H9 (cell line): ENCODE data around the gene WDPCP. TPM values are rescaled to one million over a fixed set of nuclear protein-coding genes. Genes with fewer than 3 reads are reported as not detected.

Source experiments
- DNase-seq: peaks from one replicate; pipeline ENCODE4 v3.0.0-alpha.2; 2017
- H2AFZ ChIP-seq: one replicate; pipeline ENCODE4 v1.6.1; 2013; ENCODE audit warnings: mild to moderate bottlenecking, low read length, control low read depth, moderate library complexity
- H2AK5ac ChIP-seq: 2 replicates; pipeline ENCODE4 v1.6.1; 2013; ENCODE audit warnings: low read length, control low read depth, mixed read lengths; ENCODE audit not compliant: insufficient read length
- H2BK120ac ChIP-seq: one replicate; pipeline ENCODE4 v1.6.1; 2013; ENCODE audit warnings: low read depth, mild to moderate bottlenecking, low read length, control low read depth, inconsistent platforms; ENCODE audit not compliant: poor library complexity, severe bottlenecking
- H2BK12ac ChIP-seq: 2 replicates; pipeline ENCODE4 v1.6.1; 2013; ENCODE audit warnings: low read length, control low read depth, mixed read lengths, low read depth; ENCODE audit not compliant: insufficient read length
- H2BK15ac ChIP-seq: 2 replicates; pipeline ENCODE4 v1.6.1; 2013; ENCODE audit warnings: low read depth, low read length, control low read depth
- H2BK20ac ChIP-seq: one replicate; pipeline ENCODE4 v1.6.1; 2013; ENCODE audit warnings: low read depth, mild to moderate bottlenecking, low read length, control low read depth, inconsistent platforms; ENCODE audit not compliant: poor library complexity, severe bottlenecking
- H2BK5ac ChIP-seq: 2 replicates; pipeline ENCODE4 v1.6.1; 2013; ENCODE audit warnings: low read length, control low read depth, mixed read lengths; ENCODE audit not compliant: insufficient read length
- H3K14ac ChIP-seq: 2 replicates; pipeline ENCODE4 v1.6.1; 2013; ENCODE audit warnings: low read length, control low read depth; ENCODE audit not compliant: insufficient read depth
- H3K18ac ChIP-seq: 2 replicates; pipeline ENCODE4 v1.6.1; 2013; ENCODE audit warnings: low read depth, mild to moderate bottlenecking, mixed read lengths, low read length, control low read depth; ENCODE audit not compliant: insufficient read length
- H3K23ac ChIP-seq: 2 replicates; pipeline ENCODE4 v1.6.1; 2013; ENCODE audit warnings: low read length, control low read depth, mixed read lengths, low read depth; ENCODE audit not compliant: insufficient read length
- H3K23me2 ChIP-seq: 2 replicates; pipeline ENCODE4 v1.6.1; 2013; ENCODE audit warnings: low read depth, mild to moderate bottlenecking, mixed read lengths, low read length, control low read depth; ENCODE audit not compliant: insufficient read length, poor library complexity, severe bottlenecking
- H3K27ac ChIP-seq: 2 replicates; pipeline ENCODE4 v1.5.1; 2013; ENCODE audit warnings: low read length, control low read depth, mixed read lengths, low read depth; ENCODE audit not compliant: insufficient read length
- H3K27me3 ChIP-seq: 2 replicates; pipeline ENCODE4 v1.6.1; 2013; ENCODE audit warnings: low read length, control low read depth, inconsistent platforms; ENCODE audit not compliant: insufficient read depth
- H3K4ac ChIP-seq: 2 replicates; pipeline ENCODE4 v1.6.1; 2013; ENCODE audit warnings: low read depth, mild to moderate bottlenecking, control low read depth, inconsistent platforms, low read length, moderate library complexity
- H3K4me1 ChIP-seq: 2 replicates; pipeline ENCODE4 v1.6.1; 2013; ENCODE audit warnings: low read length, control low read depth, inconsistent platforms; ENCODE audit not compliant: insufficient read depth
- H3K4me2 ChIP-seq: 2 replicates; pipeline ENCODE4 v1.6.1; 2013; ENCODE audit warnings: low read length, control low read depth, mixed read lengths; ENCODE audit not compliant: insufficient read length, insufficient read depth
- H3K56ac ChIP-seq: 2 replicates; pipeline ENCODE4 v1.6.1; 2013; ENCODE audit warnings: low read depth, mild to moderate bottlenecking, mixed read lengths, low read length, control low read depth; ENCODE audit not compliant: insufficient read length
- H3K79me1 ChIP-seq: 2 replicates; pipeline ENCODE4 v1.6.1; 2013; ENCODE audit warnings: low read depth, mild to moderate bottlenecking, moderate library complexity, low read length, control low read depth, inconsistent platforms; ENCODE audit not compliant: insufficient read depth, poor library complexity, severe bottlenecking
- H3K79me2 ChIP-seq: 2 replicates; pipeline ENCODE4 v1.6.1; 2013; ENCODE audit warnings: low read length, control low read depth, inconsistent platforms; ENCODE audit not compliant: insufficient read depth
- H3K9ac ChIP-seq: 2 replicates; pipeline ENCODE4 v1.6.1; 2013; ENCODE audit warnings: low read length, control low read depth, mixed read lengths; ENCODE audit not compliant: insufficient read length; ENCODE audit errors: extremely low read depth
- H3K9me3 ChIP-seq: one replicate; pipeline ENCODE4 v1.6.1; 2013; ENCODE audit warnings: low read depth, low read length, inconsistent platforms; ENCODE audit not compliant: control insufficient read depth
- H3T11ph ChIP-seq: one replicate; pipeline ENCODE4 v1.6.1; 2013; ENCODE audit warnings: mild to moderate bottlenecking, low read length, control low read depth, inconsistent platforms
- H4K20me1 ChIP-seq: one replicate; pipeline ENCODE4 v1.6.1; 2013; ENCODE audit not compliant: control insufficient read depth, insufficient read length, insufficient read depth
- H4K5ac ChIP-seq: 2 replicates; pipeline ENCODE4 v1.6.1; 2013; ENCODE audit warnings: low read depth, mild to moderate bottlenecking, mixed read lengths, low read length, control low read depth; ENCODE audit not compliant: insufficient read length
- H4K8ac ChIP-seq: replicated peaks from 2 replicates; pipeline ENCODE4 v1.6.1; 2013; ENCODE audit warnings: low read length, control low read depth, mixed read lengths, low read depth; ENCODE audit not compliant: insufficient read length
- H4K91ac ChIP-seq: 2 replicates; pipeline ENCODE4 v1.6.1; 2013; ENCODE audit warnings: low read depth, mild to moderate bottlenecking, moderate library complexity, mixed read lengths, low read length, control low read depth; ENCODE audit not compliant: insufficient read length
- H3K27ac Mint-ChIP-seq, 3 experiments: 2 replicates in 2 of 3; 3 replicates in 1 of 3; pipeline ENCODE4 v1.8.0; 2020 to 2021; ENCODE audit warnings: mixed read lengths in 3 of 3, mild to moderate bottlenecking in 1 of 3, moderate library complexity in 1 of 3
- H3K27me3 Mint-ChIP-seq: 2 replicates; pipeline ENCODE4 v1.8.0; 2021; ENCODE audit warnings: low read depth, mild to moderate bottlenecking, moderate library complexity, mixed read lengths
- H3K36me3 Mint-ChIP-seq, 3 experiments: 2 replicates in 2 of 3; 3 replicates in 1 of 3; pipeline ENCODE4 v1.8.0; 2020 to 2021; ENCODE audit warnings: low read depth in 3 of 3, mixed read lengths in 3 of 3; ENCODE audit not compliant: insufficient read depth in 1 of 3
- H3K4me1 Mint-ChIP-seq, 2 experiments: 2 replicates each; pipeline ENCODE4 v1.8.0; 2020; ENCODE audit warnings: mixed read lengths in 2 of 2
- H3K4me3 Mint-ChIP-seq, 2 experiments: 2 replicates in 1 of 2; 3 replicates in 1 of 2; pipeline ENCODE4 v1.8.0; 2020 to 2021; ENCODE audit warnings: mild to moderate bottlenecking in 2 of 2, mixed read lengths in 2 of 2, moderate library complexity in 1 of 2
- H3K9me3 Mint-ChIP-seq, 2 experiments: 2 replicates in 1 of 2; 3 replicates in 1 of 2; pipeline ENCODE4 v1.8.0; 2020; ENCODE audit warnings: mild to moderate bottlenecking in 2 of 2, mixed read lengths in 2 of 2, moderate library complexity in 1 of 2
- WGBS: extraction: QIAGEN DNeasy Blood & Tissue Kit; methylation state at CpG from one replicate; pipeline ENCODE4 v1.1.7; 2013; ENCODE audit warnings: missing lambda C conversion rate, low lambda C conversion rate, mixed read lengths; ENCODE audit not compliant: insufficient read length; ENCODE audit errors: extremely low coverage; 5-methylcytosine and 5-hydroxymethylcytosine counted together
- total RNA-seq: library from RNA; stranded (reverse); gene quantifications from 2 replicates; pipeline ENCODE4 v1.2.1, GENCODE V29; 2021
- TF ChIP-seq, protein P1 (sequence below): fragments of 200-600 bp; sonication (generic); conservative IDR thresholded peaks from 3 replicates; pipeline ENCODE4 v1.8.0; 2021; ENCODE audit warnings: antibody characterized with exemption, mild to moderate bottlenecking

The WDPCP gene
- total RNA-seq, 1 experiment from 2014 or later = 22.4 TPM

DNA sequence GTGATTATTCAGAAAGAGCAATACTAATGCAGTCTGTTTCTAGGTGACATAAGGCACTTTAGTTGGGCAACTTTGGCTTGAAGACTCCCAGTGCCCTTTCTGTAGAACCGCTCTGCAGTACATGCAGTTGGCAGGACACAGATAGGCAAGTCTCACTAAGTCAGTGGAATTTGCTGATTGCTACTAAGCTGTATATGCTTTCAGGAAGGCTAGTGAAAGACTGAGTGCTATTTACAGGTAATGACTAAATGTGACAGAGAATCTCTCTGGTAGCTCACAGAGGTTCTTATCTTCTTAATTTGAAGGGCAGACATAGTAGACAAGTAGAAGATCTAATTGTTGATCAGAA is 243.0 kb downstream of the WDPCP start:
- no peak overlapping the region for H3K23ac ChIP-seq
- no peak overlapping the region for H3K18ac ChIP-seq
- no peak overlapping the region for H3K4me2 ChIP-seq
- no peaks in the 10 kb centered on the region for H4K20me1 ChIP-seq
- no peak overlapping the region for H2BK120ac ChIP-seq
- DNase-seq = no peak
- H4K8ac ChIP-seq = no peak overlapping the region
- H3K27me3 ChIP-seq = no peaks in the 10 kb centered on the region
- no peaks in the 10 kb centered on the region for H3K79me2 ChIP-seq
- H3T11ph ChIP-seq = no peak overlapping the region
- peaks cover 4% of the 10 kb centered on the region; the same call in 1 of the 2 replicates for H3K4me1 ChIP-seq
- no peak overlapping the region for H2AFZ ChIP-seq
- H3K27ac ChIP-seq = no peak overlapping the region
- no peak overlapping the region for H4K5ac ChIP-seq
- no peak overlapping the region for H3K14ac ChIP-seq
- no peak overlapping the region for H3K9ac ChIP-seq
- Mint-ChIP-seq H3K4me3 (no peak overlapping the region), H3K27ac (no peak overlapping the region), H3K9me3 (peaks cover 21 to 22% of the 10 kb centered on the region in 2 experiments), H3K4me1 (peaks cover 7 to 18% of the 10 kb centered on the region in 2 experiments), H3K27me3 (no peaks in the 10 kb centered on the region), H3K36me3 (peaks cover 17 to 28% (median 22%) of the 10 kb centered on the region in 3 experiments)
- no peak overlapping the region for H4K91ac ChIP-seq
- no peak overlapping the region for H2BK5ac ChIP-seq
- H2AK5ac ChIP-seq = no peak overlapping the region
- TF ChIP-seq, protein P1, sequence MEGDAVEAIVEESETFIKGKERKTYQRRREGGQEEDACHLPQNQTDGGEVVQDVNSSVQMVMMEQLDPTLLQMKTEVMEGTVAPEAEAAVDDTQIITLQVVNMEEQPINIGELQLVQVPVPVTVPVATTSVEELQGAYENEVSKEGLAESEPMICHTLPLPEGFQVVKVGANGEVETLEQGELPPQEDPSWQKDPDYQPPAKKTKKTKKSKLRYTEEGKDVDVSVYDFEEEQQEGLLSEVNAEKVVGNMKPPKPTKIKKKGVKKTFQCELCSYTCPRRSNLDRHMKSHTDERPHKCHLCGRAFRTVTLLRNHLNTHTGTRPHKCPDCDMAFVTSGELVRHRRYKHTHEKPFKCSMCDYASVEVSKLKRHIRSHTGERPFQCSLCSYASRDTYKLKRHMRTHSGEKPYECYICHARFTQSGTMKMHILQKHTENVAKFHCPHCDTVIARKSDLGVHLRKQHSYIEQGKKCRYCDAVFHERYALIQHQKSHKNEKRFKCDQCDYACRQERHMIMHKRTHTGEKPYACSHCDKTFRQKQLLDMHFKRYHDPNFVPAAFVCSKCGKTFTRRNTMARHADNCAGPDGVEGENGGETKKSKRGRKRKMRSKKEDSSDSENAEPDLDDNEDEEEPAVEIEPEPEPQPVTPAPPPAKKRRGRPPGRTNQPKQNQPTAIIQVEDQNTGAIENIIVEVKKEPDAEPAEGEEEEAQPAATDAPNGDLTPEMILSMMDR = no peak
- H3K9me3 ChIP-seq = peaks cover 7% of the 10 kb centered on the region
- no peaks in the 10 kb centered on the region for H3K23me2 ChIP-seq
- no peak overlapping the region for H3K56ac ChIP-seq
- no peak overlapping the region for H3K4ac ChIP-seq
- H2BK20ac ChIP-seq = no peak overlapping the region
- no peak overlapping the region for H2BK12ac ChIP-seq
- WGBS = no CpG with 5 or more reads among the region's 1 CpG
- no peaks in the 10 kb centered on the region for H3K79me1 ChIP-seq
- no peak overlapping the region for H2BK15ac ChIP-seq
